ENCODE results near the gene OLFM2. TPM values are rescaled to one million over a fixed set of nuclear protein-coding genes. Genes with fewer than 3 reads are reported as not detected.
A peak's percentile ranks its signal among the peaks of the same experiment; 100 is the strongest.

Gene OLFM2
- total and polyA plus RNA-seq, 2 of the 4 experiments (the other 2 are of a cell fraction) = 2.7 to 5.1 TPM

- H3K27me3 ChIP-seq (ENCODE audit: control insufficient read depth, insufficient read depth, low read length) = no peaks in the 10 kb centered on the region
- TF ChIP-seq MAFK (IDR thresholded peaks at IDR 0.05; ENCODE audit: low read depth, low read length) = no peak
- TF ChIP-seq BHLHE40 (IDR thresholded peaks at IDR 0.05; ENCODE audit: low read depth, low read length) = no peak
- TF ChIP-seq, protein P1, sequence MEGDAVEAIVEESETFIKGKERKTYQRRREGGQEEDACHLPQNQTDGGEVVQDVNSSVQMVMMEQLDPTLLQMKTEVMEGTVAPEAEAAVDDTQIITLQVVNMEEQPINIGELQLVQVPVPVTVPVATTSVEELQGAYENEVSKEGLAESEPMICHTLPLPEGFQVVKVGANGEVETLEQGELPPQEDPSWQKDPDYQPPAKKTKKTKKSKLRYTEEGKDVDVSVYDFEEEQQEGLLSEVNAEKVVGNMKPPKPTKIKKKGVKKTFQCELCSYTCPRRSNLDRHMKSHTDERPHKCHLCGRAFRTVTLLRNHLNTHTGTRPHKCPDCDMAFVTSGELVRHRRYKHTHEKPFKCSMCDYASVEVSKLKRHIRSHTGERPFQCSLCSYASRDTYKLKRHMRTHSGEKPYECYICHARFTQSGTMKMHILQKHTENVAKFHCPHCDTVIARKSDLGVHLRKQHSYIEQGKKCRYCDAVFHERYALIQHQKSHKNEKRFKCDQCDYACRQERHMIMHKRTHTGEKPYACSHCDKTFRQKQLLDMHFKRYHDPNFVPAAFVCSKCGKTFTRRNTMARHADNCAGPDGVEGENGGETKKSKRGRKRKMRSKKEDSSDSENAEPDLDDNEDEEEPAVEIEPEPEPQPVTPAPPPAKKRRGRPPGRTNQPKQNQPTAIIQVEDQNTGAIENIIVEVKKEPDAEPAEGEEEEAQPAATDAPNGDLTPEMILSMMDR (conservative IDR thresholded peaks at IDR 0.05; ENCODE audit: low read depth, low read length) = no peak
- peak; percentile 37; the same call in 1 of the 2 replicates for TF ChIP-seq MXI1 (IDR thresholded peaks at IDR 0.05; ENCODE audit: borderline replicate concordance, low read depth, low read length)
- TF ChIP-seq POLR2A (IDR thresholded peaks at IDR 0.05; ENCODE audit: low read depth, low read length) = no peak
- intact Hi-C loops (cut with micrococcal nuclease) (no loop called here), dilution Hi-C loops (cut with HindIII; ENCODE audit: low sequenced_read_pairs, unreplicated experiment) (no loop called here), in situ Hi-C loops (cut with MboI; ENCODE audit: low sequenced_read_pairs) (no loop called here)
- no peak overlapping the region for H4K8ac ChIP-seq (ENCODE audit: low read depth in 2 of 2, low read length in 2 of 2)
- no peak overlapping the region for H2AFZ ChIP-seq (replicated peaks; ENCODE audit: low read length, poor library complexity)
- no TSS peak for BruUV-seq (replicated peaks)
- H4K91ac ChIP-seq (ENCODE audit: insufficient read depth, low read depth, low read length) = no peak overlapping the region
- H2BK20ac ChIP-seq (ENCODE audit: low read depth, low read length) = no peak overlapping the region
- H2BK120ac ChIP-seq (ENCODE audit: low read depth, low read length) = no peak overlapping the region
- peaks cover 46% of the 10 kb centered on the region for H3K36me3 ChIP-seq (ENCODE audit: control insufficient read depth, insufficient read depth, low read length)
- peaks cover 22 to 67% of the 10 kb centered on the region in 2 experiments; a peak in 3 of 4 replicates for H3K79me1 ChIP-seq (ENCODE audit: low read depth in 1 of 2, low read length in 2 of 2)
- H2BK15ac ChIP-seq (ENCODE audit: low read depth, low read length) = no peak overlapping the region
- peaks cover 4% of the 10 kb centered on the region; the same call in 1 of the 2 replicates for H3K9me1 ChIP-seq (ENCODE audit: insufficient read depth, low read length)
- no CpG with 5 or more reads among the region's 1 CpG for WGBS, 2 experiments (ENCODE audit: extremely low coverage in 2 of 2, insufficient read length in 1 of 2)
- H3K23ac ChIP-seq (ENCODE audit: low read depth, low read length) = no peak overlapping the region
- CTCF ChIA-PET = no interaction called here
- no peak overlapping the region for H2BK5ac ChIP-seq (ENCODE audit: low read depth, low read length, poor library complexity, severe bottlenecking)
- no peak overlapping the region for H2AK5ac ChIP-seq (ENCODE audit: low read depth, low read length)
- H3K14ac ChIP-seq (replicated peaks; ENCODE audit: low read depth, low read length) = no peak overlapping the region
- H4K5ac ChIP-seq (ENCODE audit: low read depth, low read length) = no peak overlapping the region
- H3K9ac ChIP-seq (ENCODE audit: low read depth, low read length) = no peak overlapping the region
- H3K56ac ChIP-seq (ENCODE audit: extremely low read depth, insufficient read depth, low read length) = no peak overlapping the region
- no peak overlapping the region for H3K4me3 ChIP-seq (ENCODE audit: insufficient read depth, low read depth, low read length)
- H3K4me2 ChIP-seq (ENCODE audit: low read depth, low read length) = no peak overlapping the region
- DNase-seq (peak; percentile 51), ATAC-seq (ENCODE audit: low read depth) (no peak)
- H3K4ac ChIP-seq (ENCODE audit: low read depth, low read length) = no peak overlapping the region
- no peaks in the 10 kb centered on the region; the same call in 1 of the 2 replicates for H3K4me1 ChIP-seq (ENCODE audit: control insufficient read depth, insufficient read depth, low read length)
- H3K27ac ChIP-seq (ENCODE audit: insufficient read depth, low read length) = no peak overlapping the region
- peaks cover 3% of the 10 kb centered on the region for H4K20me1 ChIP-seq (ENCODE audit: insufficient read depth, low read length)
- H3K9me3 ChIP-seq (ENCODE audit: control insufficient read depth, insufficient read depth, low read length) = no peaks in the 10 kb centered on the region
- POLR2A ChIA-PET (ENCODE audit: unreplicated experiment) = no interaction called here
- H2AK9ac ChIP-seq (replicated peaks; ENCODE audit: low read depth, low read length, poor library complexity) = no peak overlapping the region
- H3K18ac ChIP-seq (ENCODE audit: low read depth, low read length) = no peak overlapping the region
These were observed 96.9 kb downstream of the OLFM2 start for GRCh38 chr19:9839415-9839814.
